Lung (tissue), 12 donors: ENCODE data around the gene SLC25A21. TPM values are rescaled to one million over a fixed set of nuclear protein-coding genes. Genes with fewer than 3 reads are reported as not detected.

Experiments used
- ATAC-seq: fragments of 200-7000 bp; cut with Tn5 transposase; one replicate; pipeline ENCODE4 v1.9.1; 2020; ENCODE audit warnings: moderate number of reproducible peaks; ENCODE audit not compliant: insufficient read depth, low FRiP score
- DNase-seq, 3 donors: peaks; one replicate each; pipeline ENCODE4 v3.0.0-alpha.2; 2013 to 2017
- H3K27ac ChIP-seq, 2 donors: one replicate each; pipeline ENCODE4 v1.5.1; 2013; ENCODE audit warnings: mild to moderate bottlenecking in 2 of 2, moderate library complexity in 2 of 2, control low read depth in 1 of 2, inconsistent platforms in 1 of 2, low read depth in 1 of 2, low read length in 1 of 2
- H3K27me3 ChIP-seq, 3 donors: one replicate each; pipeline ENCODE4 v1.5.1; 2013; ENCODE audit warnings: low read length in 2 of 3; ENCODE audit not compliant: control insufficient read depth in 3 of 3, insufficient read depth in 3 of 3
- H3K36me3 ChIP-seq, 4 donors: one replicate each; pipeline ENCODE4 v1.5.1; 2013; ENCODE audit warnings: low read length in 4 of 4, mild to moderate bottlenecking in 1 of 4, moderate library complexity in 1 of 4; ENCODE audit not compliant: control insufficient read depth in 4 of 4, insufficient read depth in 4 of 4
- H3K4me1 ChIP-seq, 5 donors: one replicate each; pipeline ENCODE4 v1.5.1; 2013; ENCODE audit warnings: low read length in 5 of 5, mild to moderate bottlenecking in 2 of 5, moderate library complexity in 1 of 5; ENCODE audit not compliant: control insufficient read depth in 5 of 5, insufficient read depth in 5 of 5
- H3K4me3 ChIP-seq: one replicate; pipeline ENCODE4 v1.5.1; 2013; ENCODE audit warnings: mild to moderate bottlenecking, control low read depth, moderate library complexity
- H3K9ac ChIP-seq, 2 donors: one replicate each; pipeline ENCODE4 v1.5.1; 2013; ENCODE audit warnings: low read length in 2 of 2, control low read depth in 1 of 2; ENCODE audit not compliant: insufficient read depth in 1 of 2
- H3K9me3 ChIP-seq, 4 donors: one replicate each; pipeline ENCODE4 v1.5.1; 2013; ENCODE audit warnings: low read length in 3 of 4, mild to moderate bottlenecking in 1 of 4, moderate library complexity in 1 of 4; ENCODE audit not compliant: control insufficient read depth in 4 of 4, insufficient read depth in 3 of 4
- CTCF ChIP-seq: IDR thresholded peaks from 2 replicates; pipeline ENCODE4 v1.5.1; 2012; ENCODE audit warnings: mild to moderate bottlenecking; ENCODE audit errors: control extremely low read depth, extremely low read depth
- WGBS, 2 donors: extraction: QIAGEN DNeasy Blood & Tissue Kit; methylation state at CpG; one replicate each; pipeline ENCODE4 v1.1.7; 2013; 5-methylcytosine and 5-hydroxymethylcytosine counted together
- polyA plus RNA-seq, 2 donors: library from polyadenylated mRNA; stranded (reverse); fragments of 200-250 nt; gene quantifications; one replicate each; pipeline ENCODE4 v1.2.1, GENCODE V29; 2013
- total RNA-seq, 2 donors: library from RNA; depleted of rRNA in 1 of 2; stranded (reverse); fragments of >200 nt in 1 of 2; gene quantifications; one replicate each; pipeline ENCODE4 v1.2.1, GENCODE V29; 2014 to 2021
- donor health status: control.
- donor health status: control.
- donor health status: Bipolar disorder and iron deficiency.
- donor health status: healthy.
- donor health status: DM: yes; HTN: yes; CAD: no.

The SLC25A21 gene
- total and polyA plus RNA-seq, 4 donors, result 0.23 to 2.6 (median 0.42) TPM

- no peaks in the 10 kb centered on the region for H3K27me3 ChIP-seq
These were observed 148.4 kb downstream of the SLC25A21 start for GRCh38 chr14:37023875-37024565.

GRCh38 chr14:37021390-37021789 lies 151.0 kb downstream of the SLC25A21 start:
- no peak for DNase-seq

More at GRCh38 chr14:37023875-37024565, 148.4 kb downstream of the SLC25A21 start:
- WGBS, 2 donors, result 88 to 90% methylated on average over 5 of the region's 5 CpGs
- ATAC-seq (no peak), DNase-seq (no peak)
- H3K36me3 ChIP-seq, result no peaks in the 10 kb centered on the region
- H3K9me3 ChIP-seq, result no peaks in the 10 kb centered on the region
- no peak overlapping the region for H3K4me3 ChIP-seq
- no peak for TF ChIP-seq CTCF
- no peak overlapping the region for H3K9ac ChIP-seq
- no peaks in the 10 kb centered on the region for H3K4me1 ChIP-seq
- no peak overlapping the region for H3K27ac ChIP-seq

GRCh38 chr14:37019488-37019887 lies 152.9 kb downstream of the SLC25A21 start:
- Histone ChIP-seq H3K9ac (no peak overlapping the region), H3K36me3 (no peaks in the 10 kb centered on the region), H3K27me3 (no peaks in the 10 kb centered on the region), H3K4me1 (no peaks in the 10 kb centered on the region), H3K9me3 (peaks cover 0 to 3% (median 0%) of the 10 kb centered on the region in 4 donors), H3K27ac (no peak overlapping the region), H3K4me3 (no peak overlapping the region)
- DNase-seq, result no peak
- no peak for TF ChIP-seq CTCF
- 19 to 55% methylated on average over 1 of the region's 1 CpG for WGBS, 2 donors
- no peak for ATAC-seq

More at GRCh38 chr14:37021390-37021789, 151.0 kb downstream of the SLC25A21 start:
- Histone ChIP-seq H3K9me3 (no peaks in the 10 kb centered on the region), H3K27me3 (no peaks in the 10 kb centered on the region), H3K9ac (no peak overlapping the region), H3K4me3 (no peak overlapping the region), H3K27ac (no peak overlapping the region), H3K36me3 (no peaks in the 10 kb centered on the region), H3K4me1 (no peaks in the 10 kb centered on the region)
- 87 to 93% methylated on average over 1 of the region's 1 CpG for WGBS, 2 donors
- no peak for ATAC-seq
- no peak for TF ChIP-seq CTCF
